SU-DHL-6 (cell line): Measurements from ENCODE around the gene CNRIP1.

Experiments
- H2AFZ ChIP-seq: fragments of 200-600 bp; sonication (generic); 2 replicates; pipeline ENCODE4 v1.6.1; 2014; ENCODE audit warnings: low read depth, mild to moderate bottlenecking, moderate library complexity, mixed read lengths, antibody characterized with exemption, low read length; ENCODE audit not compliant: severe bottlenecking
- H3F3A ChIP-seq: fragments of 200-600 bp; shearing (Covaris generic); 2 replicates; pipeline ENCODE4 v1.6.0; 2016; ENCODE audit warnings: antibody characterized with exemption, mild to moderate bottlenecking; ENCODE audit not compliant: insufficient read depth
- H3K27ac ChIP-seq: fragments of 200-600 bp; sonication (generic); 2 replicates; pipeline ENCODE4 v1.5.1; 2016; ENCODE audit warnings: low read depth, mild to moderate bottlenecking, low read length, moderate library complexity, mixed read lengths
- H3K27me3 ChIP-seq: fragments of 200-600 bp; sonication (generic), shearing (Covaris generic); 2 replicates; pipeline ENCODE4 v1.6.0; 2014; ENCODE audit warnings: mild to moderate bottlenecking, low read length
- H3K36me3 ChIP-seq: fragments of 200-600 bp; sonication (generic); 2 replicates; pipeline ENCODE4 v1.6.1; 2014; ENCODE audit warnings: mild to moderate bottlenecking, low read length, mixed read lengths
- H3K4me2 ChIP-seq: fragments of 300-600, 200-600 bp; shearing (Covaris generic), sonication (generic); 2 replicates; pipeline ENCODE4 v1.6.0; 2014; ENCODE audit warnings: low read length, low read depth, mild to moderate bottlenecking; ENCODE audit not compliant: poor library complexity, severe bottlenecking
- H3K4me3 ChIP-seq: fragments of 200-600 bp; sonication (generic); 2 replicates; pipeline ENCODE4 v1.5.1; 2014; ENCODE audit warnings: antibody characterized with exemption, low read length, mild to moderate bottlenecking, mixed read lengths; ENCODE audit not compliant: insufficient read depth, poor library complexity, severe bottlenecking
- H3K79me2 ChIP-seq: fragments of 200-600 bp; sonication (generic); 2 replicates; pipeline ENCODE4 v1.6.1; 2014; ENCODE audit warnings: mild to moderate bottlenecking, low read length, moderate library complexity; ENCODE audit not compliant: insufficient read depth
- H3K9ac ChIP-seq: fragments of 200-600 bp; sonication (generic); 2 replicates; pipeline ENCODE4 v1.7.0; 2014; ENCODE audit warnings: mild to moderate bottlenecking, low read length
- H3K9me2 ChIP-seq: fragments of 200-600 bp; sonication (generic); replicated peaks from 2 replicates; pipeline ENCODE4 v1.6.1; 2014; ENCODE audit warnings: low read length; ENCODE audit not compliant: insufficient read depth
- H3K9me3 ChIP-seq: fragments of 200-600 bp; sonication (generic); 2 replicates; pipeline ENCODE4 v1.6.1; 2014; ENCODE audit warnings: low read length, mixed read lengths; ENCODE audit not compliant: insufficient read depth
- H4K20me1 ChIP-seq: fragments of 200-600 bp; sonication (generic); 2 replicates; pipeline ENCODE4 v1.6.1; 2014; ENCODE audit warnings: low read depth, mild to moderate bottlenecking, antibody characterized with exemption, low read length, moderate library complexity, mixed read lengths
- CTCF ChIP-seq: fragments of 200-600 bp; sonication (generic); IDR thresholded peaks from one replicate; pipeline ENCODE4 v1.5.1; 2017; ENCODE audit warnings: antibody characterized with exemption, mild to moderate bottlenecking, low read length, moderate library complexity; ENCODE audit not compliant: insufficient read depth, poor library complexity, severe bottlenecking
- EZH2phosphoT487 ChIP-seq: fragments of 200-600 bp; sonication (generic), shearing (Covaris generic); conservative IDR thresholded peaks from 2 replicates; pipeline ENCODE4 v1.6.1; 2018; ENCODE audit warnings: mild to moderate bottlenecking, antibody characterized with exemption, low read length, moderate library complexity, mixed read lengths

Gene CNRIP1

GRCh38 chr2:68359889-68360288 is 40.1 kb upstream of the CNRIP1 start:
- peaks cover 8% of the 10 kb centered on the region for H3K79me2 ChIP-seq
- H3K9me3 ChIP-seq: no peaks in the 10 kb centered on the region
- H3K27ac ChIP-seq: no peak overlapping the region
- no peak overlapping the region for H3K4me2 ChIP-seq
- no peak overlapping the region for H3K9ac ChIP-seq
- no peaks in the 10 kb centered on the region for H3K27me3 ChIP-seq
- H4K20me1 ChIP-seq: no peaks in the 10 kb centered on the region
- H3K9me2 ChIP-seq: no peaks in the 10 kb centered on the region
- H3F3A ChIP-seq: peaks cover 12% of the 10 kb centered on the region; the same call in 1 of the 2 replicates
- H3K4me3 ChIP-seq: no peak overlapping the region
- TF ChIP-seq CTCF (no peak), EZH2phosphoT487 (no peak)
- no peaks in the 10 kb centered on the region for H3K36me3 ChIP-seq
- no peak overlapping the region for H2AFZ ChIP-seq

GRCh38 chr2:68357605-68358337 is 38.0 kb upstream of the CNRIP1 start:
- TF ChIP-seq CTCF (peak; percentile 44), EZH2phosphoT487 (no peak)
- no peaks in the 10 kb centered on the region for H4K20me1 ChIP-seq
- no peaks in the 10 kb centered on the region for H3K36me3 ChIP-seq
- H3K27ac ChIP-seq: no peak overlapping the region
- no peaks in the 10 kb centered on the region for H3K9me2 ChIP-seq
- H3K4me2 ChIP-seq: peak overlapping the region; percentile 21
- H3K9ac ChIP-seq: no peak overlapping the region
- H3K4me3 ChIP-seq: no peak overlapping the region
- H3K9me3 ChIP-seq: no peaks in the 10 kb centered on the region
- peak overlapping the region; percentile 77 for H2AFZ ChIP-seq
- H3K27me3 ChIP-seq: no peaks in the 10 kb centered on the region
- 0 out of 2 replicates have a peak, but pooled peaks cover 4% of the 10 kb centered on the region for H3F3A ChIP-seq
- H3K79me2 ChIP-seq: no peaks in the 10 kb centered on the region

- no peaks in the 10 kb centered on the region for H3K79me2 ChIP-seq
- H2AFZ ChIP-seq: no peak overlapping the region
- no peaks in the 10 kb centered on the region for H3K9me2 ChIP-seq
Observed at GRCh38 chr2:68356599-68357239, 37.0 kb upstream of the CNRIP1 start.

More at GRCh38 chr2:68356599-68357239, 37.0 kb upstream of the CNRIP1 start:
- no peak overlapping the region for H3K4me3 ChIP-seq
- H3K27me3 ChIP-seq: no peaks in the 10 kb centered on the region
- H3K9me3 ChIP-seq: no peaks in the 10 kb centered on the region
- no peaks in the 10 kb centered on the region for H3K36me3 ChIP-seq
- no peaks in the 10 kb centered on the region for H4K20me1 ChIP-seq
- H3K4me2 ChIP-seq: no peak overlapping the region
- H3K27ac ChIP-seq: no peak overlapping the region
- 0 out of 2 replicates have a peak, but pooled peaks cover 4% of the 10 kb centered on the region for H3F3A ChIP-seq
- no peak overlapping the region for H3K9ac ChIP-seq
- no peak for TF ChIP-seq CTCF
- TF ChIP-seq EZH2phosphoT487: no peak
